NCI-H2081 treated with DMSO at 0.1 percent for 48 hours (cell line): Measurements from ENCODE around the gene VIP.

Experiments used
- DNase-seq: peaks from one replicate; lab custom pipeline; 2025; lab: John Stamatoyannopoulos, UW

The VIP gene

DNA sequence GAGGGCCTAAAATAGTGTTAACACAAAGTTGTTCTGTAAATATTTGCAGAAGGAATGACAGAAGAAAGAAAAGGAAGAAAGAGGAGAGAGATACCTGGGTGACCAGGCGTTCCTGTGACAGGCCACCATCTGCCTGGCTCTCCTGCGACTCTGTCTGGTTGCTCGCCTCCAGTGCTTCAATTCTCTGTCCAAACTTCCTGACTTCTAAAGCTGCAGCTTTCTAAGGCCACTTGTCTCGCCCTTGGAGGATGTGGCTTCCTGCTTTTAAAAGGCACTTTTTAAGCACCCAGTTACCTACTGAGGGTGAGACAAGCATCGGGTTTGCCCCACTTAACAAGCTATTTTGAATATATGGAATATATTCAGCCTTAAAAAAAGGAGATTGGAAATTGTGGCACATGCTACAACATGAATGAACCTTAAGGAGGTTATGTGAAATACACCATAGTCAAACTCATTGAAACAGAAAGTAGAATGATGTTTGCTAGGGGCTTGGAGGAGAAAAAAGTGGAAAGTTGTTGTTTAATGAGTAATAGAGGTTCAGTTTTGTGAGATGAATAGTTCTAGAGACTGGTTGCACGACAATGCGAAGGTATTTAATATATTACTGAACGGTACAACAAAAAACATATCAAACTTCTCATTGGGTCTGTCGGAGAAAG is 32.8 kb downstream of the VIP start:
- DNase-seq, result no peak

DNA sequence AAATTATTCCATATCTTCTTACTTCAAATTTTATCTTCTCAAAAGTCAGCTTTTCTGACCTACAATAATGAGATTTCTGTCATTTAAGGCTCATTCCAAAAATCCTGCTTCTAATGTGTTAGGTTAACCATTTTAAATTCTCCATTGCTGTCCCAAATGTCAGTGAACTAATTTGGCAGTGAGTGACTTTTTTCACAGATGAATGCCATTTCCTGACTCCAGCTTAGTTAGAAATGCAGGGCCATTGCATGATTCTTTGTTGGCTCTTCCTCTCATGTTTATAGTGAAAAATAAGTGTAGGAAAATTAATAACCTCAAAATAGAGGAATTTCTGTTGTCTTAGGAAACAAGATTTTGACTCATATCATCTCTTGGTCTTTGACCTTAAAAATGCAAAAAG is 44.1 kb downstream of the VIP start:
- DNase-seq, result no peak

DNA sequence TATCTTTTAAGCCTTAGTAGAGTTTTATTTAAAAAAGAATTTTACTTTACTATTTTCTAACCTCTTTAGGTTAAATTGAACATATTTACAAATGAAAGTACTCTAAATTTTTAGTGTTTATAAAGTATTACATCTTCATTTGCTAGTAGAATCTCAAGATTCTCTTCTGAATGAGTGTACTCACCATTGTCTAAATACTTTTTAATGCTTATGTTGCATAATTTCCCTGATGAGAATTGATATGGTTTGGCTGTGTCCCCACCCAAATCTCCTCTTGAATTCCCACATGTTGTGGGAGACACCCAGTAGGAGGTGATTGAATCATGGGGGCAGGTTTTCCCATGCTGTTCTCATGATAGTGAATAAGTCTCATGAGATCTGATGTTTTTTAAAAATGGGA is 53.6 kb downstream of the VIP start:
- no peak for DNase-seq
